Measurements from ENCODE around the gene ELAVL3.

- TF ChIP-seq CTCF (IDR thresholded peaks at IDR 0.05) (no peak), POLR2A (IDR thresholded peaks at IDR 0.05) (no peak), POLR2AphosphoS5 (IDR thresholded peaks at IDR 0.05) (no peak)
These were observed 20.6 kb downstream of the ELAVL3 start for GRCh38 chr19:11460207-11460606.

Measured in stomach (tissue), 4 donors.